ENCODE data around the gene NREP.
A peak's percentile ranks its signal among the peaks of the same experiment; 100 is the strongest.

NREP gene

GRCh38 chr5:111747337-111747736 lies 9.7 kb downstream of the NREP start:
- Histone ChIP-seq H3K4me3 (ENCODE audit: low read length) (no peak overlapping the region), H3K9me3 (ENCODE audit: insufficient read depth, low read depth, low read length) (no peaks in the 10 kb centered on the region), H3K36me3 (ENCODE audit: insufficient read depth, low read length) (peaks cover 48% of the 10 kb centered on the region), H3K27ac (ENCODE audit: low read depth, low read length) (no peak overlapping the region), H3K9ac (ENCODE audit: low read depth, low read length) (no peak overlapping the region), H3K27me3 (ENCODE audit: insufficient read depth, low read length) (no peaks in the 10 kb centered on the region), H3K4me1 (ENCODE audit: insufficient read depth, low read length) (peaks cover 37% of the 10 kb centered on the region)
- WGBS, result 89% methylated on average over 2 of the region's 2 CpGs

- Histone ChIP-seq H3K9ac (ENCODE audit: low read depth, low read length) (no peak overlapping the region), H3K4me1 (ENCODE audit: insufficient read depth, low read length) (peaks cover 40% of the 10 kb centered on the region)
- 96% methylated on average over 3 of the region's 4 CpGs for WGBS
Observed at GRCh38 chr5:111746791-111747190, 10.2 kb downstream of the NREP start.

GRCh38 chr5:111745075-111745739 lies 11.8 kb downstream of the NREP start:
- Histone ChIP-seq H3K9ac (ENCODE audit: low read depth, low read length) (no peak overlapping the region), H3K36me3 (ENCODE audit: insufficient read depth, low read length) (peaks cover 29% of the 10 kb centered on the region), H3K4me3 (ENCODE audit: low read length) (no peak overlapping the region), H3K27me3 (ENCODE audit: insufficient read depth, low read length) (no peaks in the 10 kb centered on the region), H3K27ac (ENCODE audit: low read depth, low read length) (no peak overlapping the region), H3K9me3 (ENCODE audit: insufficient read depth, low read depth, low read length) (no peaks in the 10 kb centered on the region), H3K4me1 (ENCODE audit: insufficient read depth, low read length) (peaks cover 52% of the 10 kb centered on the region)
- 94% methylated on average over 4 of the region's 4 CpGs for WGBS

More at GRCh38 chr5:111746791-111747190, 10.2 kb downstream of the NREP start:
- Histone ChIP-seq H3K27ac (ENCODE audit: low read depth, low read length) (no peak overlapping the region), H3K27me3 (ENCODE audit: insufficient read depth, low read length) (no peaks in the 10 kb centered on the region), H3K9me3 (ENCODE audit: insufficient read depth, low read depth, low read length) (no peaks in the 10 kb centered on the region), H3K36me3 (ENCODE audit: insufficient read depth, low read length) (peaks cover 42% of the 10 kb centered on the region), H3K4me3 (ENCODE audit: low read length) (no peak overlapping the region)

- no peak overlapping the region for H3K27ac ChIP-seq (ENCODE audit: low read depth, low read length)
- H3K4me3 ChIP-seq (ENCODE audit: low read length), result no peak overlapping the region
- H3K27me3 ChIP-seq (ENCODE audit: insufficient read depth, low read length), result no peaks in the 10 kb centered on the region
- H3K9me3 ChIP-seq (ENCODE audit: insufficient read depth, low read depth, low read length), result no peaks in the 10 kb centered on the region
- H3K36me3 ChIP-seq (ENCODE audit: insufficient read depth, low read length), result peaks cover 22% of the 10 kb centered on the region
- 80% methylated on average over 1 of the region's 2 CpGs for WGBS
- H3K4me1 ChIP-seq (ENCODE audit: insufficient read depth, low read length), result peaks cover 56% of the 10 kb centered on the region
- H3K9ac ChIP-seq (ENCODE audit: low read depth, low read length), result no peak overlapping the region
Observed at GRCh38 chr5:111744455-111744854, 12.5 kb downstream of the NREP start.

- Histone ChIP-seq H3K36me3 (ENCODE audit: insufficient read depth, low read length) (peaks cover 17% of the 10 kb centered on the region), H3K4me1 (ENCODE audit: insufficient read depth, low read length) (peaks cover 61% of the 10 kb centered on the region), H3K27me3 (ENCODE audit: insufficient read depth, low read length) (no peaks in the 10 kb centered on the region), H3K4me3 (ENCODE audit: low read length) (no peak overlapping the region), H3K9ac (ENCODE audit: low read depth, low read length) (0 out of 2 replicates have a peak overlapping the region, but pooled peaks have one; percentile 8), H3K27ac (ENCODE audit: low read depth, low read length) (no peak overlapping the region), H3K9me3 (ENCODE audit: insufficient read depth, low read depth, low read length) (no peaks in the 10 kb centered on the region)
- 89% methylated on average over 2 of the region's 2 CpGs for WGBS
Observed at GRCh38 chr5:111743988-111744387, 13.0 kb downstream of the NREP start.

- Histone ChIP-seq H3K36me3 (ENCODE audit: insufficient read depth, low read length) (peaks cover 12% of the 10 kb centered on the region), H3K9me3 (ENCODE audit: insufficient read depth, low read depth, low read length) (no peaks in the 10 kb centered on the region), H3K4me1 (ENCODE audit: insufficient read depth, low read length) (peaks cover 65% of the 10 kb centered on the region), H3K27me3 (ENCODE audit: insufficient read depth, low read length) (no peaks in the 10 kb centered on the region), H3K27ac (ENCODE audit: low read depth, low read length) (no peak overlapping the region), H3K9ac (ENCODE audit: low read depth, low read length) (0 out of 2 replicates have a peak overlapping the region, but pooled peaks have one; percentile 8), H3K4me3 (ENCODE audit: low read length) (no peak overlapping the region)
- 100% methylated on average over 1 of the region's 2 CpGs for WGBS
Observed at GRCh38 chr5:111743512-111743911, 13.5 kb downstream of the NREP start.

- Histone ChIP-seq H3K27me3 (ENCODE audit: insufficient read depth, low read length) (no peaks in the 10 kb centered on the region), H3K4me3 (ENCODE audit: low read length) (no peak overlapping the region), H3K27ac (ENCODE audit: low read depth, low read length) (0 out of 2 replicates have a peak overlapping the region, but pooled peaks have one; percentile 36), H3K4me1 (ENCODE audit: insufficient read depth, low read length) (peaks cover 76% of the 10 kb centered on the region), H3K9ac (ENCODE audit: low read depth, low read length) (0 out of 2 replicates have a peak overlapping the region, but pooled peaks have one; percentile 17), H3K36me3 (ENCODE audit: insufficient read depth, low read length) (peaks cover 4% of the 10 kb centered on the region; the same call in 1 of the 2 replicates), H3K9me3 (ENCODE audit: insufficient read depth, low read depth, low read length) (no peaks in the 10 kb centered on the region)
- 92% methylated on average over 10 of the region's 10 CpGs for WGBS
Observed at GRCh38 chr5:111742177-111742994, 14.6 kb downstream of the NREP start.

GRCh38 chr5:111741278-111741677 lies 15.7 kb downstream of the NREP start:
- WGBS, result 75% methylated on average over 2 of the region's 3 CpGs
- Histone ChIP-seq H3K36me3 (ENCODE audit: insufficient read depth, low read length) (peaks cover 4% of the 10 kb centered on the region; the same call in 1 of the 2 replicates), H3K4me3 (ENCODE audit: low read length) (no peak overlapping the region), H3K9me3 (ENCODE audit: insufficient read depth, low read depth, low read length) (no peaks in the 10 kb centered on the region), H3K27ac (ENCODE audit: low read depth, low read length) (no peak overlapping the region), H3K27me3 (ENCODE audit: insufficient read depth, low read length) (no peaks in the 10 kb centered on the region), H3K4me1 (ENCODE audit: insufficient read depth, low read length) (peaks cover 87% of the 10 kb centered on the region), H3K9ac (ENCODE audit: low read depth, low read length) (no peak overlapping the region)

GRCh38 chr5:111739416-111739815 lies 17.6 kb downstream of the NREP start:
- Histone ChIP-seq H3K27ac (ENCODE audit: low read depth, low read length) (no peak overlapping the region), H3K4me1 (ENCODE audit: insufficient read depth, low read length) (peaks cover 79% of the 10 kb centered on the region), H3K36me3 (ENCODE audit: insufficient read depth, low read length) (peaks cover 16% of the 10 kb centered on the region)

GRCh38 chr5:111738118-111738517 lies 18.9 kb downstream of the NREP start:
- Histone ChIP-seq H3K27me3 (ENCODE audit: insufficient read depth, low read length) (no peaks in the 10 kb centered on the region), H3K9me3 (ENCODE audit: insufficient read depth, low read depth, low read length) (no peaks in the 10 kb centered on the region), H3K4me1 (ENCODE audit: insufficient read depth, low read length) (peaks cover 66% of the 10 kb centered on the region), H3K4me3 (ENCODE audit: low read length) (no peak overlapping the region), H3K36me3 (ENCODE audit: insufficient read depth, low read length) (peaks cover 25% of the 10 kb centered on the region), H3K9ac (ENCODE audit: low read depth, low read length) (no peak overlapping the region), H3K27ac (ENCODE audit: low read depth, low read length) (no peak overlapping the region)
- WGBS, result 95% methylated on average over 4 of the region's 5 CpGs

More at GRCh38 chr5:111739416-111739815, 17.6 kb downstream of the NREP start:
- no peak overlapping the region for H3K4me3 ChIP-seq (ENCODE audit: low read length)
- no peak overlapping the region for H3K9ac ChIP-seq (ENCODE audit: low read depth, low read length)
- no peaks in the 10 kb centered on the region for H3K9me3 ChIP-seq (ENCODE audit: insufficient read depth, low read depth, low read length)
- whole genome bisulfite sequencing, result 95% methylated on average over 3 of the region's 3 CpGs
- H3K27me3 ChIP-seq (ENCODE audit: insufficient read depth, low read length), result no peaks in the 10 kb centered on the region

- WGBS, result 72% methylated on average over 1 of the region's 1 CpG
- no peaks in the 10 kb centered on the region for H3K27me3 ChIP-seq (ENCODE audit: insufficient read depth, low read length)
- H3K4me1 ChIP-seq (ENCODE audit: insufficient read depth, low read length), result peaks cover 62% of the 10 kb centered on the region
- no peak overlapping the region for H3K9ac ChIP-seq (ENCODE audit: low read depth, low read length)
- no peaks in the 10 kb centered on the region for H3K9me3 ChIP-seq (ENCODE audit: insufficient read depth, low read depth, low read length)
- no peak overlapping the region for H3K27ac ChIP-seq (ENCODE audit: low read depth, low read length)
- no peak overlapping the region for H3K4me3 ChIP-seq (ENCODE audit: low read length)
- H3K36me3 ChIP-seq (ENCODE audit: insufficient read depth, low read length), result peaks cover 29% of the 10 kb centered on the region
Observed at GRCh38 chr5:111737716-111738115, 19.3 kb downstream of the NREP start.

Data from HUES64 (cell line).